ENCODE results near the gene CENPQ. TPM values are rescaled to one million over a fixed set of nuclear protein-coding genes. Genes with fewer than 3 reads are reported as not detected.

The CENPQ gene
- total and polyA plus RNA-seq, 2 of the 8 experiments (the other 6 are each of a cell fraction or from before 2014, with no cell fraction given) = 9.4 to 19.6 TPM

- no peak overlapping the region for H3K56ac ChIP-seq (replicated peaks; ENCODE audit: insufficient read length, low read depth, low read length)
- peak overlapping the region; percentile 89 to 99 (median 95) for H3K4me3 ChIP-seq (ENCODE audit: extremely low read depth in 1 of 4, insufficient read depth in 2 of 4, low read depth in 3 of 4, low read length in 4 of 4)
- H2AK5ac ChIP-seq (ENCODE audit: low read depth, low read length) = peak overlapping the region; percentile 14; the same call in 1 of the 2 replicates
- peaks cover 0 to 1% of the 10 kb centered on the region in 2 experiments for H4K20me1 ChIP-seq (replicated peaks in 1 of 2; ENCODE audit: control insufficient read depth in 1 of 2, insufficient read depth in 2 of 2, low read length in 2 of 2)
- H3K23me2 ChIP-seq (ENCODE audit: low read depth, low read length) = peaks cover 4% of the 10 kb centered on the region
- FAIRE-seq (no peak), DNase-seq (ENCODE audit: low read depth in 1 of 2, low spot score in 2 of 2) (peak in 1 of 2 experiments; percentile 43)
- WGBS, 2 experiments (ENCODE audit: extremely low coverage in 1 of 2, insufficient coverage in 1 of 2, insufficient read length in 1 of 2, insufficient replicate concordance in 2 of 2, low coverage in 1 of 2, low lambda C conversion rate in 2 of 2, missing lambda C conversion rate in 1 of 2) = 3% methylated on average over 4 of the region's 4 CpGs; no CpG with 5 or more reads in 1 of the 2 experiments
- peak; percentile 12 for TF ChIP-seq ASH2L (IDR thresholded peaks at IDR 0.05; ENCODE audit: low read length)
- no peak for TF ChIP-seq KDM1A (IDR thresholded peaks at IDR 0.05; ENCODE audit: borderline replicate concordance, low read length)
- TF ChIP-seq KDM5A (IDR thresholded peaks at IDR 0.05; ENCODE audit: low read length) = 0 out of 2 replicates have a peak, but pooled peaks have one; percentile 1
- TF ChIP-seq POU5F1 (IDR thresholded peaks at IDR 0.05; ENCODE audit: low read depth, low read length) = no peak
- TF ChIP-seq NANOG (IDR thresholded peaks at IDR 0.05; ENCODE audit: insufficient read depth, low read depth, low read length, poor library complexity, severe bottlenecking) = no peak
- TF ChIP-seq SAP30 (IDR thresholded peaks at IDR 0.05; ENCODE audit: insufficient read depth, insufficient replicate concordance, low read length) = peak; percentile 0
- peak overlapping the region; percentile 78 to 80 for H3K4me2 ChIP-seq (ENCODE audit: insufficient read depth in 1 of 2, low read depth in 2 of 2, low read length in 2 of 2)
- H4K8ac ChIP-seq (ENCODE audit: extremely low read depth, insufficient read depth, low read length) = peak overlapping the region; percentile 87; the same call in 1 of the 2 replicates
- H2BK15ac ChIP-seq (ENCODE audit: low read length) = no peak overlapping the region
- no peak overlapping the region for H3K4ac ChIP-seq (replicated peaks; ENCODE audit: insufficient read length, low read depth, low read length)
- H3K36me3 ChIP-seq (ENCODE audit: control insufficient read depth in 2 of 4, insufficient read depth in 4 of 4, low read length in 3 of 4) = no peaks in the 10 kb centered on the region
- no peak overlapping the region for H3K14ac ChIP-seq (ENCODE audit: insufficient read length)
- no peaks in the 10 kb centered on the region for H3K4me1 ChIP-seq (replicated peaks in 1 of 4; ENCODE audit: control insufficient read depth in 3 of 4, insufficient read depth in 4 of 4, low read length in 3 of 4)
- peak overlapping the region; percentile 76 for H2BK5ac ChIP-seq (ENCODE audit: low read depth, low read length)
- no peaks in the 10 kb centered on the region for H3K27me3 ChIP-seq (replicated peaks in 1 of 4; ENCODE audit: control insufficient read depth in 3 of 4, extremely low read depth in 1 of 4, insufficient read depth in 3 of 4, low read length in 3 of 4)
- ChIA-PET CTCF (ENCODE audit: partially characterized antibody) (no interaction called here), POLR2A (ENCODE audit: partially characterized antibody) (no interaction called here)
- 0 out of 2 replicates have a peak, but pooled peaks cover 6% of the 10 kb centered on the region for H3K79me1 ChIP-seq (ENCODE audit: low read depth, low read length)
- no peak overlapping the region for H4K91ac ChIP-seq (replicated peaks; ENCODE audit: insufficient read length, low read length)
- peaks cover 13 to 76% of the 10 kb centered on the region in 2 experiments for H3K79me2 ChIP-seq (ENCODE audit: control insufficient read depth in 1 of 2, insufficient read depth in 2 of 2, low read length in 2 of 2)
- no peak overlapping the region for H3K18ac ChIP-seq (ENCODE audit: extremely low read depth, low read length)
- H3K9ac ChIP-seq (replicated peaks in 1 of 4; ENCODE audit: extremely low read depth in 1 of 4, low read depth in 3 of 4, low read length in 3 of 4) = peak overlapping the region; percentile 95 to 99 (median 96)
- no peak overlapping the region; the same call in 1 of the 2 replicates for H2BK12ac ChIP-seq (ENCODE audit: low read depth, low read length)
- H2BK120ac ChIP-seq (replicated peaks; ENCODE audit: low read depth, low read length) = no peak overlapping the region
- H3K9me3 ChIP-seq (ENCODE audit: insufficient read depth in 2 of 2, low read depth in 1 of 2, low read length in 1 of 2) = no peaks in the 10 kb centered on the region
- peak overlapping the region; percentile 8 for H4K5ac ChIP-seq (ENCODE audit: insufficient read length, low read depth, low read length)
- H3K23ac ChIP-seq (ENCODE audit: insufficient read length) = no peak overlapping the region
- H3K27ac ChIP-seq (ENCODE audit: low read depth, low read length) = peak overlapping the region; percentile 93
- no peak overlapping the region for H2BK20ac ChIP-seq (ENCODE audit: low read length)
- H2AFZ ChIP-seq (ENCODE audit: low read length) = peak overlapping the region; percentile 47; the same call in 1 of the 2 replicates
These were observed 420 bp downstream of the CENPQ start for GRCh38 chr6:49463612-49463967.

All from H1 (cell line).